DOHH2 (cell line): ENCODE data around the gene INPP4B.

ENCODE experiments used
- H3F3A ChIP-seq: fragments of 200-600 bp; sonication (generic), shearing (Covaris generic); 2 replicates; pipeline ENCODE4 v1.6.0; 2016; ENCODE audit warnings: antibody characterized with exemption, mild to moderate bottlenecking; ENCODE audit not compliant: control insufficient read depth, insufficient read depth
- H3K27ac ChIP-seq: fragments of 200-600 bp; sonication (generic); 2 replicates; pipeline ENCODE4 v1.5.1; 2014; ENCODE audit warnings: low read depth, mild to moderate bottlenecking, low read length, moderate library complexity
- H3K27me3 ChIP-seq: fragments of 200-600 bp; sonication (generic); 2 replicates; pipeline ENCODE4 v1.6.1; 2014; ENCODE audit warnings: mild to moderate bottlenecking, low read length, mixed read lengths; ENCODE audit not compliant: control insufficient read depth
- H3K36me3 ChIP-seq: fragments of 200-600 bp; sonication (generic); 2 replicates; pipeline ENCODE4 v1.6.1; 2014; ENCODE audit warnings: mild to moderate bottlenecking, low read length, moderate library complexity, mixed read lengths; ENCODE audit not compliant: control insufficient read depth
- H3K4me1 ChIP-seq: fragments of 200-600 bp; sonication (generic); 2 replicates; pipeline ENCODE4 v1.6.1; 2014; ENCODE audit warnings: mild to moderate bottlenecking, low read length, mixed read lengths; ENCODE audit not compliant: control insufficient read depth
- H3K4me2 ChIP-seq: fragments of 200-600 bp; sonication (generic); 2 replicates; pipeline ENCODE4 v1.6.0; 2014; ENCODE audit warnings: mild to moderate bottlenecking, low read length, moderate library complexity
- H3K4me3 ChIP-seq: fragments of 200-600 bp; sonication (generic); 2 replicates; pipeline ENCODE4 v1.5.1; 2014; ENCODE audit warnings: mild to moderate bottlenecking, low read length, mixed read lengths
- H3K79me2 ChIP-seq: fragments of 200-600 bp; sonication (generic); 2 replicates; pipeline ENCODE4 v1.6.1; 2014; ENCODE audit warnings: mild to moderate bottlenecking, low read length, mixed read lengths; ENCODE audit not compliant: control insufficient read depth
- H3K9me2 ChIP-seq: fragments of 200-600 bp; sonication (generic); replicated peaks from 2 replicates; pipeline ENCODE4 v1.6.1; 2014; ENCODE audit warnings: mild to moderate bottlenecking, low read length, mixed read lengths; ENCODE audit not compliant: control insufficient read depth
- H3K9me3 ChIP-seq: fragments of 200-600 bp; sonication (generic); 2 replicates; pipeline ENCODE4 v1.6.1; 2014; ENCODE audit warnings: antibody characterized with exemption, low read length, mixed read lengths; ENCODE audit not compliant: control insufficient read depth, insufficient read depth
- H4K20me1 ChIP-seq: fragments of 200-600 bp; sonication (generic); 2 replicates; pipeline ENCODE4 v1.6.0; 2014; ENCODE audit warnings: low read depth, mild to moderate bottlenecking, antibody characterized with exemption, low read length, moderate library complexity; ENCODE audit not compliant: control insufficient read depth, insufficient read depth
- CTCF ChIP-seq: fragments of 200-600 bp; sonication (generic); IDR thresholded peaks from one replicate; pipeline ENCODE4 v1.5.1; 2014; ENCODE audit warnings: antibody characterized with exemption, mild to moderate bottlenecking, low read depth, low read length; ENCODE audit not compliant: poor library complexity, severe bottlenecking
- EZH2phosphoT487 ChIP-seq: fragments of 200-600 bp; sonication (generic); IDR thresholded peaks from 2 replicates; pipeline ENCODE4 v1.6.1; 2017; ENCODE audit warnings: borderline replicate concordance, mild to moderate bottlenecking, antibody characterized with exemption, low read length, moderate library complexity, mixed read lengths

INPP4B gene

GRCh38 chr4:142687547-142688275 lies 158.4 kb downstream of the INPP4B start:
- Histone ChIP-seq H3K36me3 (no peaks in the 10 kb centered on the region), H3K9me3 (no peaks in the 10 kb centered on the region), H3K4me1 (no peaks in the 10 kb centered on the region), H3K79me2 (no peaks in the 10 kb centered on the region), H3K4me2 (no peak overlapping the region), H3F3A (no peaks in the 10 kb centered on the region), H3K9me2 (no peaks in the 10 kb centered on the region; the same call in 1 of the 2 replicates), H3K27ac (no peak overlapping the region), H3K4me3 (no peak overlapping the region), H3K27me3 (no peaks in the 10 kb centered on the region), H4K20me1 (no peaks in the 10 kb centered on the region)
- no peak for TF ChIP-seq CTCF
- TF ChIP-seq EZH2phosphoT487, result no peak

- no peak overlapping the region for H3K4me2 ChIP-seq
- TF ChIP-seq CTCF, result no peak
- no peak for TF ChIP-seq EZH2phosphoT487
- H4K20me1 ChIP-seq, result no peaks in the 10 kb centered on the region
- H3K9me2 ChIP-seq, result no peaks in the 10 kb centered on the region; the same call in 1 of the 2 replicates
- no peaks in the 10 kb centered on the region for H3K79me2 ChIP-seq
- H3K27ac ChIP-seq, result no peak overlapping the region
- no peaks in the 10 kb centered on the region for H3F3A ChIP-seq
- H3K9me3 ChIP-seq, result no peaks in the 10 kb centered on the region
- no peaks in the 10 kb centered on the region for H3K36me3 ChIP-seq
- H3K27me3 ChIP-seq, result no peaks in the 10 kb centered on the region
- H3K4me3 ChIP-seq, result no peak overlapping the region
- H3K4me1 ChIP-seq, result no peaks in the 10 kb centered on the region
Observed at GRCh38 chr4:142686081-142686480, 160.0 kb downstream of the INPP4B start.

- Histone ChIP-seq H4K20me1 (no peaks in the 10 kb centered on the region), H3K79me2 (no peaks in the 10 kb centered on the region), H3K27me3 (no peaks in the 10 kb centered on the region), H3K4me1 (no peaks in the 10 kb centered on the region), H3K36me3 (no peaks in the 10 kb centered on the region), H3K9me2 (no peaks in the 10 kb centered on the region), H3K4me2 (no peak overlapping the region), H3K27ac (no peak overlapping the region), H3F3A (no peaks in the 10 kb centered on the region), H3K9me3 (no peaks in the 10 kb centered on the region), H3K4me3 (no peak overlapping the region)
- TF ChIP-seq EZH2phosphoT487 (no peak), CTCF (no peak)
Observed at GRCh38 chr4:142683997-142684396, 162.1 kb downstream of the INPP4B start.
